ENCODE results near the gene CDC37L1.
"Not testable (repeated sequence)": the region's sequence is repeated elsewhere in the genome, so short reads cannot be mapped to it uniquely, and the experiment has no call there.

The CDC37L1 gene

GRCh38 chr9:4754530-4754929 lies 75.2 kb downstream of the CDC37L1 start:
- DNase-seq (ENCODE audit: low read depth in 2 of 2): not testable (repeated sequence)

- no peak for DNase-seq (ENCODE audit: low read depth in 2 of 2)
These were observed 75.7 kb downstream of the CDC37L1 start for GRCh38 chr9:4755026-4755609.

GRCh38 chr9:4756420-4756819 lies 77.1 kb downstream of the CDC37L1 start:
- DNase-seq (ENCODE audit: low read depth in 2 of 2): no peak
